SW 1271 (cell line): ENCODE data around the gene CAMK2D.

ENCODE experiments used
- DNase-seq, 2 experiments: peaks; one replicate each; lab custom pipeline; 2025; lab: John Stamatoyannopoulos, UW

The CAMK2D gene

GRCh38 chr4:113472864-113473263 is 288.7 kb downstream of the CAMK2D start:
- no peak for DNase-seq

DNA sequence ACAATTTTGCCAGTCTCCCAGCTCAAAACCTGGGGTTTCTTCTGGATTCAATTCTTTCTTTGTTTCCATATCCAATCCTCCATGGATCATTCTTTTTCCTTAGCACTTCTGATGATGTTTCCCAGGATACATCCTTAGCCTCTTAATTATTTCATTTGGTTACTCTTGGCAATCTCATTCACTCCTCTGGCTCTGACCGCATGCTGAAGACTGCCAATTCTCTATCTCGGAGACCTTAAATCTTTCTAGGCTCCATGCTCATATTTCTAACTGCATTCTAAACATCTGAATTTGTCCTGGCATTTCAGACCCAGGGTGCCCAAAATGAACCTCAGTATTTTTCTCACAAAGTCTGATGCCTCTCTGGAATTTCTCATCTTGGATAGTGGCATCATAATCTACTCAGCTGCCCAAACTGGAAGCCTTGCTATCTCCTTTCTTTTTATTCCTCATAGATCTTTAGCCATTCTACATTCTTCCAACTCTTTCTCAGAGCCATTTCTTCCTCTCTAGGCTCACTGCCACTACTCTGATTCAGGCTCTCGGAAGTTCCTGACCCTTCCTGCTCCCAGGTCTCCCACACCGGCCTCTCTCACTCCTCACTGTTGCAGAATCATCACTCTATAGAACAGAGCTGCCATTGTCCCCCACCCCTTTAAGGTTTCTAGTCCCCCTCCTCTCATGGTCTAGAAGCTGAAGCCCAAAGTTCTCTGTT is 290.2 kb downstream of the CAMK2D start:
- no peak for DNase-seq

- no peak for DNase-seq
Observed at GRCh38 chr4:113469926-113470325, 291.6 kb downstream of the CAMK2D start.

DNA sequence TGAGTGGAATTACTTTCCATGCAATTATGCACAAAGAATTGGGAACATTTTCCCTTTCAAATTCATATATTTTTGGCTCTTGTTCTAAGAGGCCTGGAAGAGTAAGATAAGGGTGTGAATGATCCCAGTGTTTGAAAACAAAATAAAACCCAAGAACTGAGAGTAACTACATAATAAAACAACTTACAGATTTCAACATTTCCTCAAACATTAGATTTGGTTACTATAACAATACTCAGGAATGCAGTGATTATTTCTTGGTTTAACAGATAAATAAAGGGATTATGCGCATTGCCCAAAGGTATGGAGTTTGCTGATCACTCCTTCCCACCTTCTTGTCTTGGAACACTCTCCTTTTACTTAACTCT is 292.5 kb downstream of the CAMK2D start:
- peak in 1 of 2 experiments; percentile 18 for DNase-seq

GRCh38 chr4:113468165-113469022 is 293.1 kb downstream of the CAMK2D start:
- DNase-seq: peak; percentile 86 to 96

- peak; percentile 27 to 49 for DNase-seq
Observed at GRCh38 chr4:113467581-113467980, 294.0 kb downstream of the CAMK2D start.

- DNase-seq: no peak
Observed at GRCh38 chr4:113462286-113462685, 299.3 kb downstream of the CAMK2D start.

GRCh38 chr4:113461281-113461680 is 300.3 kb downstream of the CAMK2D start:
- DNase-seq: no peak

GRCh38 chr4:113457886-113458285 is 303.7 kb downstream of the CAMK2D start:
- DNase-seq: no peak

GRCh38 chr4:113457121-113457520 is 304.4 kb downstream of the CAMK2D start:
- no peak for DNase-seq

- DNase-seq: no peak
Observed at GRCh38 chr4:113455061-113455460, 306.5 kb downstream of the CAMK2D start.

DNA sequence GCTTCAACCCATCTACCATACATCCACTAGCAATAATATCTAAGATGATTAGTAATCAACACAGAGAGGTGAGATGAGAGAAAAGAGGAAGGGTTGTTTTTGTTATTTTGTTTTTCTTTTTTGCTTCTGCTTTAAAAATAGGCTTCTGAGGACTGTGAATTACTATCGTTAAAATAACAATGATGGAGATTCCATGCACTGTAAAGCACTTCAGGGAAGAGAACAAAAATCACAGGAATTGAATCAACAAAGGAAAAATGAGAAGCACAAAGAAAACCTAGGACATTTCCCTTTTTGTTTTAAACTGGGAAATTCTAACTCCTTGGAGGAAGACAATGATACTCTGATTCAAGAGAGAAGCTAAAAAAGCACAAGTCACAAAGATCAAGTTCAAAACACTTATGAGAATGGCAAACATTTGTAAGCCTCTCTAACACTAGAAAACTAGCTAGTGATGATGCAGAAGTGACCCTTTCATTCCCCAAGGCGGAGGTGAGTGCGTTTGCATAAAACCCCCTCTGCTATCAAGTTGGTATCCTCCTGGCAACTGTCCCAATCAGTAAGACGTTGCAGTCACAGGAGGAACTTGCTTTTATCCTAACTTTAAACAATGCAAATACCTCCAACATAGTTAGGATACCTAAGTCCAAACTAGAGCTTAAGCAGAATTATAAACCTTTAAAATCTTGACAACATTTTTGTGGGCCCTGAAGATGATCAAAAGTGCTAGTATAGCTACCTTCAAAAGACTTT is 308.5 kb downstream of the CAMK2D start:
- no peak for DNase-seq

DNA sequence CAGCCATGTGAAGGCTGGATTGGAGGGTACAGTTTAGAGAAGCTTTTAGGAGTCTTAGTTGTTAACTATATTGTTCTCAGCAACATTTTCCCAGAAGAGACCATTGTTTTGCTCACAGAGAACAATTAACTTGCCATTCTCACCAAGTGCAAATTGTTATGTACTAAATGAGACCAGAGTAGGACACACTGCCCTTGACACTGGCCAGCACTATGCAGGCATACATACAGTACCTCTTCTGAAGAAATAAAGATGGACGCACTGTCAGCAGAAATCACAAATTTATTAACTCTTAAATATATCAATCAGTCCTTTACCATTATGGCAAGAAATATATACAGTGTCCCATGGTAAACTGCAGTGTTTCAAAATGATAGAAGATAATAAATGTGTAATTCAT is 309.4 kb downstream of the CAMK2D start:
- DNase-seq: no peak

- no peak for DNase-seq
Observed at GRCh38 chr4:113450295-113451080, 311.1 kb downstream of the CAMK2D start.

GRCh38 chr4:113449410-113449974 is 312.0 kb downstream of the CAMK2D start:
- DNase-seq: no peak

- no peak for DNase-seq
Observed at GRCh38 chr4:113447769-113448168, 313.8 kb downstream of the CAMK2D start.

- no peak for DNase-seq
Observed at GRCh38 chr4:113447061-113447460, 314.5 kb downstream of the CAMK2D start.

DNA sequence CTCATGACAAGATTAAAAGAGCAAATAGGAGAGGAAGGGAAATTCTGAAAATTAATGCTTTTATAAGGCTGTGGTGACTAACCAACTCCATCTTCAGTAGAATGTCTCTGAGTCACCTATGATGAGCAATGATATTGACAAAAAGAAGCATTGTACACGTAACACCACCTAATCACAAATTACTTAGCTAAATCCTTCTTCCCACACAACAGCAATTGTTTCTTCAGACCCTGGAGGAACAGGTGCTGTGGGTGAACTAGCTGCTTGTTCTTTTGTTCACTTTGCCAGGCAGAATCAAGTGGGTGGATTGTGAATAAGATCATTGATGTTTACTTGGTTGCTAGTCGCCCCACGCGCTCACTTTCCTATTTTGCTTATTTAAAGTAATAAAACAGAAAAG is 315.5 kb downstream of the CAMK2D start:
- DNase-seq: peak in 1 of 2 experiments; percentile 25

DNA sequence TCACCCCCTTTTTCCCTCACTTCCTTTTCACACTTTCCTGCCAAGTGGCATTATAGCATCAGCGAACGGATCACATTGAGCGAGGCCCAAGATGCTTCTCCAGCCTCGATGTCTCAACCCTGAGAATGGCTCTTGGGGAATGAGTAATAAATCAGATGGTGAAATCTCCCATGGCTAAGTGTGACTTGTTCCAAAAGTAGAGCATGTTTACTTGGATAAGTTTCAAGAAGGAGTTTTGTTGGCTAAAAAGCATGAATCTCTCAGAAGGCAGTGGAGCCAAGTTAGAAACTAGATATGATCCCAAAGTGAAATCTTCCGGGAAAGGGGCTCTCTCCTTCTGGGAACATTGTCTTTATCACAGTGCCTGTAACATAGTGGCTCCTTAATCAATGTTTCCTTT is 316.3 kb downstream of the CAMK2D start:
- DNase-seq: no peak

DNA sequence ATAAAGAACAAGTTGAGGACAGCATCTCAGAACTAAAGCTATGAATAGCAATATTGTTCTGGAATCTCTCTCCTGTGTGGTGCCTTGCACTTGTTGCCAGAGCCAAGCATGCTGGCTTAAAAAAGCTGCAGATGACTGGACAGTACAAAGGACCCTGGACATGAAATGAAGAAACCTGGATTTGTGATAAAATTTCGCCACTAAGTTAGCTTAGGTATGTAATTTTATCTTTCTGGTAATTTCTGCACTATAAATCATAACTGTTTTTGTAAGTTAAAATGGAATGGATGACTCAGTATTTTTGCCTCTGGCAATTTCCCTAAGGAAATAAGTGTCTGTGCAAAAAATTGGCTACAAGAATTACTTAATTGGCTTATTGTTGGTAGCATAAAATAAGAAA is 317.2 kb downstream of the CAMK2D start:
- DNase-seq: no peak

DNA sequence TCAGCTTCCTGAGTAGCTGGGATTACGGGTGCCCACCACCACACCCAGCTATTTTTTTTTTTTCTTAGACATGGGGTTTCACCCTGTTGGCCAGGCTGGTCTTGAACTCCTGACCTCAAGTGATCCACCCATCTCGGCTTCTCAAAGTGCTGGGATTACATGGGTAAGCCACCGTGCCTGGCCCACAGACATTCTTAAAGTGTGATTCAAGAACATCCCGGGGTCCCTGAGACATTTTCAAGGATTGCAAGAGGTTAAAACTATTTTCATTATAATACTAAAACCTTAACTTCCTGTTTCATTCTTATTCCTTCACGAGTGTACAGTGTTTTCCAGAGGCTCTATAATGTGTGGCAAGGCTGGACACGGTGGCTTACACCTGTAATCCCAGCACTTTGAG is 318.7 kb downstream of the CAMK2D start:
- no peak for DNase-seq

DNA sequence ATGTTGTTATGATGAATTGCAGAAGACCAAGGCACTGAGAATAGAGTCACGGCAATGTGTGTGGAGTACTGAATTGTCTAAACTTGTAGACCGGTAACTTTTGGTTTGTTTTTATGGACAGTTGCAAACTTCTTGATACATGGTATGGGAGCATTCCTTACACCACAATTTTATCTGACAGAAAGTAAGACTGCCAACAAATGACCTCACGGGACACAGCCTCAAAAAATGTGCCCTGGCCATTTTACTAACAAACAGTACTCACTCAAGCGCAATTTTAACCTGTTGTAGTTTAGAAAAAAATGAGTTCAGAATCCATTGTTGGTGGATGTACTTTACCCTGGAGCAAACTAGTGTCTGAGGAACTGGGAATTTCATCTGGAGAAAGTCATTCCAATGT is 321.2 kb downstream of the CAMK2D start:
- DNase-seq: no peak
